ENCODE data around the gene CDH13. TPM values are rescaled to one million over a fixed set of nuclear protein-coding genes. Genes with fewer than 3 reads are reported as not detected.

The CDH13 gene
- total and polyA plus RNA-seq, 7 donors: 6.1 to 30.7 (median 22.8) TPM

DNA sequence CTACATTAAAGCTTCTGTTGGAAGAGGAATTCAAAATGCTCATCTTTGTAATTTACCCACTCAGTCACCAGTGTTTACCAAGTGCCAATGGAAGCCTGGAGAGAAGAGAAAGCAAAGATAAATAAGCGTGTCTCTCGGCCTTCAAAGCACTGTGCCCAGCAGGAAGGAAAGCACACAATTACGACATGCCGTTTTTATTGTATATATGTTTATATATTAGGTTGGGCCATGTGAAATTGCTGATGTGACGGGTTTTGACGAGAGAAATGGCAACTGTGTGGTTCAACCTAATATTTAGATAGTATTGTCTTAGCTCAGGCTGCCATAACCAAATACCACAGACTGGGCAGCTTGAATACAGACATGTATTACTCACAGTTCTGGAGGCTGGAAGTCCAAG lies 1101.7 kb downstream of the CDH13 start:
- Histone ChIP-seq H3K9me3 (no peaks in the 10 kb centered on the region), H3K4me3 (no peak overlapping the region), H3K36me3 (ENCODE audit: insufficient read depth in 1 of 2, low read depth in 1 of 2) (no peaks in the 10 kb centered on the region), H3K4me1 (peaks cover 1% of the 10 kb centered on the region), H3K27ac (no peak overlapping the region), H3K27me3 (ENCODE audit: insufficient read depth in 3 of 3, low read length in 2 of 3) (no peaks in the 10 kb centered on the region)
- intact Hi-C loops (cut with DNase I): no loop called here
- 89 to 93% (median 91%) methylated on average over 6 of the region's 6 CpGs for WGBS, 3 donors
- no peak for DNase-seq
- ATAC-seq: no peak
- TF ChIP-seq CTCF (IDR thresholded peaks at IDR 0.05): no peak

DNA sequence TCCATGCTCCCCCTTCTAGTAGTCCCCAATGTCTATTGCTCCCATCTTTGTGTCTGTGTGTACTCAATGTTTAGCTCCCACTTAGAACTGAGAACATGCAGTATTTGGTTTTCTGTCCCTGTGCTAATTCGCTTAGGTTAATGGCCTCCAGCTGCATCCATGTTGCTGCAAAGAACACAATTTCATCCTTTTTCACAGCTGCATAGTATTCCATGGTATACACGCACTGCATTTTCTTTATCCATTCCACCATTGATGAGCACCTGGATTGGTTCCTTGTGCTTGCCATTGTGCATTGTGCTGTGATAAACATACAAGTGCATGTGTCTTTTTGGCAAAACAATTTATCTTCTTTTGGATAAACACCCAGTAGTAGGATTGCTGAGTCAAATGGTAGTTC lies 1104.0 kb downstream of the CDH13 start:
- WGBS, 3 donors: 0 to 97% (median 46%) methylated on average over 2 of the region's 2 CpGs
- no peak for TF ChIP-seq CTCF (IDR thresholded peaks at IDR 0.05)

GRCh38 chr16:83732536-83732935 lies 1105.8 kb downstream of the CDH13 start:
- intact Hi-C loops (cut with DNase I): no loop called here
- 59 to 66% (median 61%) methylated on average over 2 of the region's 2 CpGs for WGBS, 3 donors
- Histone ChIP-seq H3K27ac (no peak overlapping the region), H3K27me3 (ENCODE audit: insufficient read depth in 3 of 3, low read length in 2 of 3) (no peaks in the 10 kb centered on the region), H3K9me3 (no peaks in the 10 kb centered on the region), H3K36me3 (ENCODE audit: insufficient read depth in 1 of 2, low read depth in 1 of 2) (no peaks in the 10 kb centered on the region), H3K4me1 (no peaks in the 10 kb centered on the region), H3K4me3 (no peak overlapping the region)
- DNase-seq (no peak), ATAC-seq (no peak)
- no peak for TF ChIP-seq CTCF (IDR thresholded peaks at IDR 0.05)

More for the DNA sequence above, 1104.0 kb downstream of the CDH13 start:
- no peak for DNase-seq
- Histone ChIP-seq H3K36me3 (ENCODE audit: insufficient read depth in 1 of 2, low read depth in 1 of 2) (no peaks in the 10 kb centered on the region), H3K9me3 (no peaks in the 10 kb centered on the region), H3K27ac (no peak overlapping the region), H3K4me1 (no peaks in the 10 kb centered on the region), H3K27me3 (ENCODE audit: insufficient read depth in 3 of 3, low read length in 2 of 3) (no peaks in the 10 kb centered on the region), H3K4me3 (no peak overlapping the region)
- no peak for ATAC-seq
- intact Hi-C loops (cut with DNase I): no loop called here

DNA sequence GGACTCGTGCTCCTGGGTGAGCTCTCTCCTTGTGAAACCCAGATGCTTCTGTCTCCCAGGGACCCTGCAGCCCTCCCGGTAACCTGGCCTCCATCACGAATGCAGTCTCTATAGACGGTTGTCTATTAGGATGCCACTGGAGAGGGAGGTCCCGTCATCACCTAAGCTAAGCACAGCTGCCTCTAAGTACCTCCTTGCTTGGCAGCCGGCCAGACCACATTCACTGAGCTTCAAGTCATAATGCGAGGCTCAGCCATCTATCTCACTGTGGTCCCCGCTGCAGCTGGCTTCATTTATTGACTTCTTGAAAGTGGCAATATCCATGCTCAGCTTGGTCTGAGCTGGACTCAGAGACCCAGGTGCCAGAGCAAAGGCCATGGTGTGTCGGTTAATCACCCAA lies 1106.5 kb downstream of the CDH13 start:
- DNase-seq: no peak
- H3K4me3 ChIP-seq: no peak overlapping the region
- no peaks in the 10 kb centered on the region for H3K9me3 ChIP-seq
- TF ChIP-seq CTCF (IDR thresholded peaks at IDR 0.05): no peak
- no peak for ATAC-seq
- no peaks in the 10 kb centered on the region for H3K4me1 ChIP-seq
- no peak overlapping the region for H3K27ac ChIP-seq
- intact Hi-C loops (cut with DNase I): no loop called here
- 68 to 74% (median 73%) methylated on average over 9 of the region's 9 CpGs for WGBS, 3 donors
- H3K36me3 ChIP-seq (ENCODE audit: insufficient read depth in 1 of 2, low read depth in 1 of 2): no peaks in the 10 kb centered on the region
- no peaks in the 10 kb centered on the region for H3K27me3 ChIP-seq (ENCODE audit: insufficient read depth in 3 of 3, low read length in 2 of 3)

GRCh38 chr16:83734136-83734535 lies 1107.4 kb downstream of the CDH13 start:
- H3K27me3 ChIP-seq (ENCODE audit: insufficient read depth in 3 of 3, low read length in 2 of 3): no peaks in the 10 kb centered on the region
- no peak for TF ChIP-seq CTCF (IDR thresholded peaks at IDR 0.05)
- no peak overlapping the region for H3K4me3 ChIP-seq
- no peaks in the 10 kb centered on the region for H3K36me3 ChIP-seq (ENCODE audit: insufficient read depth in 1 of 2, low read depth in 1 of 2)
- no peaks in the 10 kb centered on the region for H3K4me1 ChIP-seq
- 78 to 99% (median 79%) methylated on average over 5 of the region's 5 CpGs for WGBS, 3 donors
- ATAC-seq (no peak), DNase-seq (no peak)
- H3K9me3 ChIP-seq: no peaks in the 10 kb centered on the region
- no peak overlapping the region for H3K27ac ChIP-seq
- intact Hi-C loops (cut with DNase I): no loop called here

All from psoas muscle (tissue), 8 donors.